IPS DF 6.9 (cell line): Measurements from ENCODE around the gene OLFML3.
"Not testable (repeated sequence)": the region's sequence is repeated elsewhere in the genome, so short reads cannot be mapped to it uniquely, and the experiment has no call there.

ENCODE experiments used
- DNase-seq: peaks from one replicate; pipeline ENCODE4 v3.0.0-alpha.2; 2013; ENCODE audit warnings: low read depth, low spot score
- H3K27ac ChIP-seq: one replicate; pipeline ENCODE4 v1.5.1; 2013; ENCODE audit warnings: low read length, control low read depth
- H3K27me3 ChIP-seq: 2 replicates; pipeline ENCODE4 v1.6.1; 2013; ENCODE audit warnings: mild to moderate bottlenecking, low read length; ENCODE audit not compliant: control insufficient read depth, insufficient read depth
- H3K36me3 ChIP-seq: 2 replicates; pipeline ENCODE4 v1.6.1; 2013; ENCODE audit warnings: low read length; ENCODE audit not compliant: control insufficient read depth, insufficient read depth
- H3K4me1 ChIP-seq: 2 replicates; pipeline ENCODE4 v1.6.1; 2013; ENCODE audit warnings: low read length; ENCODE audit not compliant: control insufficient read depth, insufficient read depth
- H3K4me3 ChIP-seq: 2 replicates; pipeline ENCODE4 v1.5.1; 2013; ENCODE audit warnings: mild to moderate bottlenecking, low read length
- H3K9me3 ChIP-seq: 2 replicates; pipeline ENCODE4 v1.6.1; 2013; ENCODE audit warnings: low read length, inconsistent platforms; ENCODE audit not compliant: control insufficient read depth, insufficient read depth
- WGBS: extraction: QIAGEN DNeasy Blood & Tissue Kit; methylation state at CpG from one replicate; pipeline ENCODE4 v1.1.7; 2013; ENCODE audit warnings: mixed read lengths, missing lambda C conversion rate; ENCODE audit not compliant: insufficient read length, insufficient coverage; 5-methylcytosine and 5-hydroxymethylcytosine counted together

OLFML3 gene

GRCh38 chr1:113940365-113941244 is 38.7 kb upstream of the OLFML3 start:
- no peak for DNase-seq
- Histone ChIP-seq H3K36me3 (peaks cover 8% of the 10 kb centered on the region; the same call in 1 of the 2 replicates), H3K27me3 (no peaks in the 10 kb centered on the region), H3K27ac (no peak overlapping the region), H3K4me1 (no peaks in the 10 kb centered on the region), H3K9me3 (no peaks in the 10 kb centered on the region), H3K4me3 (no peak overlapping the region)
- no CpG with 5 or more reads among the region's 16 CpGs for WGBS

GRCh38 chr1:113941245-113941559 is 38.1 kb upstream of the OLFML3 start:
- H3K4me1 ChIP-seq = no peaks in the 10 kb centered on the region
- DNase-seq = no peak
- no CpG with 5 or more reads among the region's 7 CpGs for WGBS
- peaks cover 8% of the 10 kb centered on the region; the same call in 1 of the 2 replicates for H3K36me3 ChIP-seq
- H3K4me3 ChIP-seq = no peak overlapping the region
- no peak overlapping the region for H3K27ac ChIP-seq
- H3K9me3 ChIP-seq = no peaks in the 10 kb centered on the region
- H3K27me3 ChIP-seq = no peaks in the 10 kb centered on the region

- no peaks in the 10 kb centered on the region for H3K4me1 ChIP-seq
- no peak overlapping the region for H3K27ac ChIP-seq
- H3K36me3 ChIP-seq = peaks cover 8% of the 10 kb centered on the region; the same call in 1 of the 2 replicates
- DNase-seq = no peak
- no peaks in the 10 kb centered on the region for H3K9me3 ChIP-seq
- H3K4me3 ChIP-seq = no peak overlapping the region
- no peaks in the 10 kb centered on the region for H3K27me3 ChIP-seq
Measured at GRCh38 chr1:113942527-113942926, 36.7 kb upstream of the OLFML3 start.

- DNase-seq = no peak
- no peak overlapping the region for H3K4me3 ChIP-seq
- peaks cover 8% of the 10 kb centered on the region; the same call in 1 of the 2 replicates for H3K36me3 ChIP-seq
- H3K27me3 ChIP-seq = no peaks in the 10 kb centered on the region
- no peaks in the 10 kb centered on the region for H3K9me3 ChIP-seq
- no peak overlapping the region for H3K27ac ChIP-seq
- no peaks in the 10 kb centered on the region for H3K4me1 ChIP-seq
Measured at GRCh38 chr1:113943028-113943811, 36.1 kb upstream of the OLFML3 start.

GRCh38 chr1:113945329-113945728 is 33.9 kb upstream of the OLFML3 start:
- Histone ChIP-seq H3K27me3 (no peaks in the 10 kb centered on the region), H3K36me3 (peaks cover 8% of the 10 kb centered on the region; the same call in 1 of the 2 replicates), H3K27ac (no peak overlapping the region), H3K4me3 (no peak overlapping the region), H3K4me1 (no peaks in the 10 kb centered on the region), H3K9me3 (no peaks in the 10 kb centered on the region)
- no peak for DNase-seq
- no CpG with 5 or more reads among the region's 1 CpG for WGBS

- Histone ChIP-seq H3K4me3 (no peak overlapping the region), H3K4me1 (no peaks in the 10 kb centered on the region), H3K9me3 (no peaks in the 10 kb centered on the region), H3K27ac (no peak overlapping the region), H3K36me3 (peaks cover 2% of the 10 kb centered on the region; the same call in 1 of the 2 replicates), H3K27me3 (no peaks in the 10 kb centered on the region)
- WGBS = no CpG with 5 or more reads among the region's 1 CpG
- DNase-seq = no peak
Measured at GRCh38 chr1:113946112-113946511, 33.2 kb upstream of the OLFML3 start.

GRCh38 chr1:113946678-113947387 is 32.4 kb upstream of the OLFML3 start:
- Histone ChIP-seq H3K27me3 (no peaks in the 10 kb centered on the region), H3K36me3 (no peaks in the 10 kb centered on the region; the same call in 1 of the 2 replicates), H3K4me1 (no peaks in the 10 kb centered on the region), H3K9me3 (no peaks in the 10 kb centered on the region), H3K4me3 (no peak overlapping the region), H3K27ac (no peak overlapping the region)
- WGBS = no CpG with 5 or more reads among the region's 3 CpGs
- DNase-seq = no peak

- no peak for DNase-seq
- no peaks in the 10 kb centered on the region for H3K9me3 ChIP-seq
- no peaks in the 10 kb centered on the region for H3K27me3 ChIP-seq
- H3K27ac ChIP-seq = no peak overlapping the region
- no peaks in the 10 kb centered on the region; the same call in 1 of the 2 replicates for H3K36me3 ChIP-seq
- no peak overlapping the region for H3K4me3 ChIP-seq
- no CpG with 5 or more reads among the region's 3 CpGs for WGBS
- H3K4me1 ChIP-seq = no peaks in the 10 kb centered on the region
Measured at GRCh38 chr1:113947388-113948107, 31.7 kb upstream of the OLFML3 start.

- H3K36me3 ChIP-seq, H3K27ac ChIP-seq, H3K27me3 ChIP-seq, H3K9me3 ChIP-seq, H3K4me3 ChIP-seq, DNase-seq, H3K4me1 ChIP-seq: not testable (repeated sequence)
- no CpG with 5 or more reads among the region's 4 CpGs for WGBS
Measured at GRCh38 chr1:113948151-113948550, 31.1 kb upstream of the OLFML3 start.

GRCh38 chr1:113949007-113949406 is 30.3 kb upstream of the OLFML3 start:
- Histone ChIP-seq H3K27ac (no peak overlapping the region), H3K9me3 (no peaks in the 10 kb centered on the region), H3K4me1 (no peaks in the 10 kb centered on the region), H3K4me3 (no peak overlapping the region), H3K36me3 (no peaks in the 10 kb centered on the region), H3K27me3 (no peaks in the 10 kb centered on the region)
- DNase-seq = no peak
- WGBS = no CpG with 5 or more reads among the region's 5 CpGs
